ENCODE measurements around the gene TMC3. TPM values are rescaled to one million over a fixed set of nuclear protein-coding genes. Genes with fewer than 3 reads are reported as not detected.

Gene TMC3
- polyA plus RNA-seq, 1 of the 3 experiments (the other 2 are of a cell fraction): not detected

- Histone ChIP-seq H2AFZ (ENCODE audit: low read depth) (no peak overlapping the region), H3K9me3 (no peaks in the 10 kb centered on the region), H3K27me3 (ENCODE audit: insufficient read depth) (peaks cover 4% of the 10 kb centered on the region; the same call in 1 of the 2 replicates), H3K9ac (no peak overlapping the region), H4K20me1 (ENCODE audit: insufficient read depth) (no peaks in the 10 kb centered on the region), H3K4me3 (ENCODE audit: low read depth in 2 of 2, low read length in 1 of 2) (no peak overlapping the region), H3K9me2 (no peaks in the 10 kb centered on the region), H3K36me3 (replicated peaks in 1 of 2; ENCODE audit: control insufficient read depth in 1 of 2, insufficient read depth in 2 of 2, low read length in 1 of 2) (no peaks in the 10 kb centered on the region), H3K79me2 (ENCODE audit: insufficient read depth) (no peaks in the 10 kb centered on the region), H3K4me1 (ENCODE audit: control insufficient read depth in 1 of 2, insufficient read depth in 2 of 2, low read depth in 1 of 2, low read length in 1 of 2) (peaks cover 0 to 2% of the 10 kb centered on the region in 2 experiments; a peak in 1 of 4 replicates), H3K27ac (ENCODE audit: low read depth in 2 of 2, low read length in 1 of 2) (no peak overlapping the region), H3F3A (replicated peaks; ENCODE audit: insufficient read depth) (no peaks in the 10 kb centered on the region), H3K4me2 (no peak overlapping the region)
- 26% methylated on average over 5 of the region's 5 CpGs for WGBS (ENCODE audit: low lambda C conversion rate)
- TF ChIP-seq SMC3 (IDR thresholded peaks at IDR 0.05; ENCODE audit: low read depth, low read length) (no peak), EZH2phosphoT487 (IDR thresholded peaks at IDR 0.05; ENCODE audit: borderline replicate concordance, low read depth) (no peak), RFX5 (IDR thresholded peaks at IDR 0.05; ENCODE audit: low read length) (no peak), YY1 (IDR thresholded peaks at IDR 0.05; ENCODE audit: low read depth) (no peak), USF2 (IDR thresholded peaks at IDR 0.05; ENCODE audit: borderline replicate concordance, low read depth, low read length) (no peak), NFIC (IDR thresholded peaks at IDR 0.05; ENCODE audit: borderline replicate concordance) (no peak), CHD2 (IDR thresholded peaks at IDR 0.05; ENCODE audit: low read length, partially characterized antibody) (no peak), SIN3A (IDR thresholded peaks at IDR 0.05; ENCODE audit: borderline replicate concordance, low read depth, low read length) (no peak), FOSL2 (IDR thresholded peaks at IDR 0.05; ENCODE audit: borderline replicate concordance, low read depth) (no peak), TEAD4 (IDR thresholded peaks at IDR 0.05; ENCODE audit: borderline replicate concordance, insufficient read depth) (no peak), USF1 (IDR thresholded peaks at IDR 0.05; ENCODE audit: borderline replicate concordance, low read depth) (no peak), GABPA (IDR thresholded peaks at IDR 0.05; ENCODE audit: low read depth) (no peak), MXI1 (IDR thresholded peaks at IDR 0.05; ENCODE audit: low read depth, low read length) (no peak), MEF2A (IDR thresholded peaks at IDR 0.05; ENCODE audit: borderline replicate concordance, low read depth) (no peak), REST (IDR thresholded peaks at IDR 0.05; ENCODE audit: low read depth, low read length) (no peak), GATA2 (CRISPR knock-in tag; IDR thresholded peaks at IDR 0.05) (no peak)
- POLR2A ChIA-PET: no interaction called here
- no peak for DNase-seq
- CTCF ChIA-PET: interaction anchor here (1.1 kb wide), 1 partner anchor 10 kb away, joined by 3 read pairs; no protein-coding TSS in a partner anchor
Measured at GRCh38 chr15:81351651-81352050, 22.4 kb downstream of the TMC3 start.
